ENCODE measurements around the gene SYCP2L. TPM values are rescaled to one million over a fixed set of nuclear protein-coding genes. Genes with fewer than 3 reads are reported as not detected.

Gene SYCP2L
- total and polyA plus RNA-seq, 2 donors (not counting 1 experiment from before 2014, with no cell fraction given) = 0.19 TPM; not detected in 1

DNA sequence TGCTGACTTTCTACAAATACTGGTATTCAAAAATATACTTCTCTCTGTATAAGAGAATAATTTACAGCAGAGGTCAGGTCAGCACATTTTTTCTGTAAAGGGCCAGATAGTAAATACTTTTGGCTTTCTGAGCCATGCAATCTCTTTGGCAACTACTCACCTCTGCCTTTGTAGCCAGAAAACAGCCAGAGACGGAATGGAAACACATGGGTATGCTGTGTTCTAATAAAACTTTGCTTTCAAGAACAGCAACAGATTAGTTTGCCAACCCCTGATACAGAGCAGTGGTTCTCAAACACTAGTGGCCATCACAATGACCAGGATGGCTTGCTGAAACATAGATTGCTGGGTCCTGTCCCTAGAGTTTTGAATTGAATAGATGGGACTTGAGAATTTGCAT, 46.3 kb downstream of the SYCP2L start:
- Mint-ChIP-seq H3K9me3 (ENCODE audit: insufficient read depth) (peaks cover 3% of the 10 kb centered on the region), H3K4me3 (no peak overlapping the region), H3K27me3 (peaks cover 57% of the 10 kb centered on the region), H3K4me1 (no peaks in the 10 kb centered on the region), H3K27ac (no peak overlapping the region)
- no CpG with 5 or more reads among the region's 1 CpG for WGBS (ENCODE audit: insufficient coverage)
- Histone ChIP-seq H3K27me3 (replicated peaks in 1 of 4; ENCODE audit: control extremely low read depth in 1 of 4, control insufficient read depth in 3 of 4, insufficient read depth in 4 of 4, low read length in 3 of 4) (peaks cover 0 to 5% (median 3%) of the 10 kb centered on the region in 4 experiments), H3K9ac (ENCODE audit: low read length) (no peak overlapping the region), H3K79me2 (ENCODE audit: control insufficient read depth, insufficient read depth, low read length) (no peaks in the 10 kb centered on the region), H3K9me3 (ENCODE audit: control extremely low read depth in 1 of 3, control insufficient read depth in 2 of 3, insufficient read depth in 1 of 3, low read length in 2 of 3) (peaks cover 0 to 5% (median 0%) of the 10 kb centered on the region in 3 donors), H3K36me3 (replicated peaks in 1 of 2; ENCODE audit: control extremely low read depth in 1 of 2, control insufficient read depth in 1 of 2, extremely low read depth in 1 of 2, insufficient read depth in 2 of 2, low read length in 1 of 2) (no peaks in the 10 kb centered on the region), H4K20me1 (ENCODE audit: control insufficient read depth, insufficient read depth, low read length, poor library complexity, severe bottlenecking) (no peaks in the 10 kb centered on the region), H3K4me2 (replicated peaks; ENCODE audit: low read depth, low read length, poor library complexity, severe bottlenecking) (no peak overlapping the region), H3K4me3 (ENCODE audit: control extremely low read depth in 1 of 5, extremely low read depth in 1 of 5, insufficient read depth in 1 of 5, low read depth in 2 of 5, low read length in 4 of 5) (no peak overlapping the region), H3K4me1 (ENCODE audit: control insufficient read depth in 2 of 2, insufficient read depth in 2 of 2, low read length in 2 of 2) (no peaks in the 10 kb centered on the region), H2AFZ (ENCODE audit: insufficient read depth, low read depth, low read length, poor library complexity, severe bottlenecking) (no peak overlapping the region), H3K27ac (ENCODE audit: low read length in 2 of 2) (no peak overlapping the region)
- CTCF ChIA-PET = no interaction called here
- no peak for TF ChIP-seq EZH2 (IDR thresholded peaks at IDR 0.05; ENCODE audit: borderline replicate concordance, insufficient read depth, low read depth, low read length, poor library complexity, severe bottlenecking)
- TF ChIP-seq, protein P1, sequence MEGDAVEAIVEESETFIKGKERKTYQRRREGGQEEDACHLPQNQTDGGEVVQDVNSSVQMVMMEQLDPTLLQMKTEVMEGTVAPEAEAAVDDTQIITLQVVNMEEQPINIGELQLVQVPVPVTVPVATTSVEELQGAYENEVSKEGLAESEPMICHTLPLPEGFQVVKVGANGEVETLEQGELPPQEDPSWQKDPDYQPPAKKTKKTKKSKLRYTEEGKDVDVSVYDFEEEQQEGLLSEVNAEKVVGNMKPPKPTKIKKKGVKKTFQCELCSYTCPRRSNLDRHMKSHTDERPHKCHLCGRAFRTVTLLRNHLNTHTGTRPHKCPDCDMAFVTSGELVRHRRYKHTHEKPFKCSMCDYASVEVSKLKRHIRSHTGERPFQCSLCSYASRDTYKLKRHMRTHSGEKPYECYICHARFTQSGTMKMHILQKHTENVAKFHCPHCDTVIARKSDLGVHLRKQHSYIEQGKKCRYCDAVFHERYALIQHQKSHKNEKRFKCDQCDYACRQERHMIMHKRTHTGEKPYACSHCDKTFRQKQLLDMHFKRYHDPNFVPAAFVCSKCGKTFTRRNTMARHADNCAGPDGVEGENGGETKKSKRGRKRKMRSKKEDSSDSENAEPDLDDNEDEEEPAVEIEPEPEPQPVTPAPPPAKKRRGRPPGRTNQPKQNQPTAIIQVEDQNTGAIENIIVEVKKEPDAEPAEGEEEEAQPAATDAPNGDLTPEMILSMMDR (IDR thresholded peaks at IDR 0.05) = no peak
- POLR2A ChIA-PET = no interaction called here
- DNase-seq (no peak), ATAC-seq (ENCODE audit: low read depth) (no peak)
- intact Hi-C loops (cut with micrococcal nuclease) = no loop called here

DNA sequence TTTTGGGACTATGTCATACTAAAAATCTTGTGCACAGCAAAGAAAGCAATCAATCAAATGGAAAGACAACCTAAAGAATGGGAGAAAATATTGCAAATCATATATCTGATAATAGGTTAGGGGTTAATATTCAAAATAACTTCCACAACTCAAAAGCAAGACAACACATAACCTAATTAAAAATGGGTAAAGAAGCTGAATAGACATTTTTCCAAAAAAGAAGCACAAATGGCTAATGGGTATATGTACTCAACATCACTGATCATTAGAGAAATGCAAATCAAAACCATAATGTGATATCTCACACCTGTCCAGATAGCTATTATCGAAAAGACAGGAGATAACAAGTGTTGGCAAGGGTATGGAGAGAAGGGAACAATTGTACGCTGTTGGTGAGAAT, 53.0 kb downstream of the SYCP2L start:
- H3K79me2 ChIP-seq (ENCODE audit: control insufficient read depth, insufficient read depth, low read length) = no peaks in the 10 kb centered on the region
- ATAC-seq (ENCODE audit: low read depth) (no peak), DNase-seq (no peak)
- no peaks in the 10 kb centered on the region for H3K36me3 ChIP-seq (replicated peaks in 1 of 2; ENCODE audit: control extremely low read depth in 1 of 2, control insufficient read depth in 1 of 2, extremely low read depth in 1 of 2, insufficient read depth in 2 of 2, low read length in 1 of 2)
- H3K9ac ChIP-seq (ENCODE audit: low read length) = no peak overlapping the region
- no peak overlapping the region for H3K4me3 ChIP-seq (ENCODE audit: control extremely low read depth in 1 of 5, extremely low read depth in 1 of 5, insufficient read depth in 1 of 5, low read depth in 2 of 5, low read length in 4 of 5)
- TF ChIP-seq, protein P1 (IDR thresholded peaks at IDR 0.05) = no peak
- no peak for TF ChIP-seq EZH2 (IDR thresholded peaks at IDR 0.05; ENCODE audit: borderline replicate concordance, insufficient read depth, low read depth, low read length, poor library complexity, severe bottlenecking)
- H3K27ac ChIP-seq (ENCODE audit: low read length in 2 of 2) = no peak overlapping the region
- H3K4me2 ChIP-seq (replicated peaks; ENCODE audit: low read depth, low read length, poor library complexity, severe bottlenecking) = no peak overlapping the region
- Mint-ChIP-seq H3K27me3 (peaks cover 28% of the 10 kb centered on the region), H3K27ac (no peak overlapping the region), H3K4me3 (no peak overlapping the region), H3K9me3 (ENCODE audit: insufficient read depth) (no peaks in the 10 kb centered on the region), H3K4me1 (no peaks in the 10 kb centered on the region)
- peaks cover 0 to 3% (median 0%) of the 10 kb centered on the region in 4 experiments for H3K27me3 ChIP-seq (replicated peaks in 1 of 4; ENCODE audit: control extremely low read depth in 1 of 4, control insufficient read depth in 3 of 4, insufficient read depth in 4 of 4, low read length in 3 of 4)
- intact Hi-C loops (cut with micrococcal nuclease) = no loop called here
- H4K20me1 ChIP-seq (ENCODE audit: control insufficient read depth, insufficient read depth, low read length, poor library complexity, severe bottlenecking) = no peaks in the 10 kb centered on the region
- no peak overlapping the region for H2AFZ ChIP-seq (ENCODE audit: insufficient read depth, low read depth, low read length, poor library complexity, severe bottlenecking)
- H3K9me3 ChIP-seq (ENCODE audit: control extremely low read depth in 1 of 3, control insufficient read depth in 2 of 3, insufficient read depth in 1 of 3, low read length in 2 of 3) = peaks cover 0 to 4% (median 0%) of the 10 kb centered on the region in 3 donors
- ChIA-PET POLR2A (no interaction called here), CTCF (no interaction called here)
- no peaks in the 10 kb centered on the region for H3K4me1 ChIP-seq (ENCODE audit: control insufficient read depth in 2 of 2, insufficient read depth in 2 of 2, low read length in 2 of 2)
- no CpG with 5 or more reads among the region's 2 CpGs for WGBS (ENCODE audit: insufficient coverage)

Data from B cell (primary cell).